ENCODE data around the gene SLC35F6. TPM values are rescaled to one million over a fixed set of nuclear protein-coding genes. Genes with fewer than 3 reads are reported as not detected.
"Not testable (repeated sequence)": the region's sequence is repeated elsewhere in the genome, so short reads cannot be mapped to it uniquely, and the experiment has no call there.

Gene SLC35F6
- total RNA-seq, 1 donor from 2014 or later: 33.0 TPM

DNA sequence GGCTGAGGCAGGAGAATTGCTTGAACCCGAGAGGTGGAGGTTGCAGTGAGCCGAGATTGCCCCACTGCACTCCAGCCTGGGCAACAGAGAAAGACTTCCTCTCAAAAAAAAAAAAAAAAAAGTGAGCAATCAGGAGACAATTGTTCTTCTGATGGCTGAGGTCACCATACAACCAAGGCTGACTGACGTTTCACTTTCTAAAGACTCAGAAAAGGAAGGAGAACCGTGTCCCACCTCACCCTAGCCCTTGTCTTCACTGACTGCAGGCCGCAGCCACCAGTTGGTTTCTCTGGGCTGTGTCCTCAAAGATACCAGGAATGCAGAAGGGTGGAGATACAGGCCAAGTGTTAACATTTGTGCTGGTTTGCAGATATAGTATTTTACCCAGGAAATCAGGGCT, 7.7 kb upstream of the SLC35F6 start:
- no peak for DNase-seq (ENCODE audit: low spot score)

- peak; percentile 70 for DNase-seq (ENCODE audit: low spot score)
These were observed 6.0 kb upstream of the SLC35F6 start for GRCh38 chr2:26757873-26758789.

- no peak for DNase-seq (ENCODE audit: low spot score)
These were observed 5.2 kb upstream of the SLC35F6 start for GRCh38 chr2:26758790-26759321.

DNA sequence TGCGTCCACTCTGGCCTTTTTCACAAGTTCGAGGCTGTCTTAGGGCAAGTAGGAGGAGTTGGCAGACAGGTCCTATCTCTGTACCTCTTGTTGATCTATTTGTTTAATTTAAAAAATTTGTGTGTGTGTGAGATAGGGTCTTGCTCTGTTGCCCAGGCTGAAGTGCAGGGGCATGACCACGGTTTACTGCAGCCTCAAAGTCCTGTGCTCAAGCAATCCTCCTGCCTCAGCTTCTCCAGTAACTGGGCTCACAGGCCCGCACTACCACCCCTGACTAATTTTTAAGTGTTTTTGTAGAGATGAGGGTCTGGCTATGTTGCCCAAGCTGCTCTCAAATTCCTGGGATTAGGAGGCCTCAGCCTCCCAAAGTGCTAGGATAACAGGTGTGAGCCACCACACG, 4.2 kb upstream of the SLC35F6 start:
- DNase-seq (ENCODE audit: low spot score): no peak

- not testable (repeated sequence) for DNase-seq (ENCODE audit: low spot score)
These were observed 3.1 kb upstream of the SLC35F6 start for GRCh38 chr2:26760991-26761390.

DNA sequence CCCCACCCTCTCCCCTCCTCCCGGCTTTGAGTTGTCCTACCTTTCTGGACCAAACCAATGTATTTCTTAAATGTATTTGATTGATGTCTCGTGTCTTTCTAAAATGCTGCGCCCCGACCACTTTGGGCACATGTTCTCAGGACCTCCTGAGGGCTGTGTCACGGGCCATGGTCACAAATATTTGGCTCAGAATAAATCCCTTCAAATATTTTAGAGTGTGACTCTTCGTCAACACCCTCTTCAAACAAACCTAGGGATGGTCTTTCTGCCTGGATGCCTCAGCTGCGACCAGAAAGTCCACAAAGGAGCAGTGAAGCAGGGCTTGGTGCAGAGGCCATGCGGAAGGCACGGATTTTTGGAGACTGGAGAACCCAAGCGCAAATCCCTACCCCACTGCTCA, 1.1 kb upstream of the SLC35F6 start:
- DNase-seq (ENCODE audit: low spot score): no peak

DNA sequence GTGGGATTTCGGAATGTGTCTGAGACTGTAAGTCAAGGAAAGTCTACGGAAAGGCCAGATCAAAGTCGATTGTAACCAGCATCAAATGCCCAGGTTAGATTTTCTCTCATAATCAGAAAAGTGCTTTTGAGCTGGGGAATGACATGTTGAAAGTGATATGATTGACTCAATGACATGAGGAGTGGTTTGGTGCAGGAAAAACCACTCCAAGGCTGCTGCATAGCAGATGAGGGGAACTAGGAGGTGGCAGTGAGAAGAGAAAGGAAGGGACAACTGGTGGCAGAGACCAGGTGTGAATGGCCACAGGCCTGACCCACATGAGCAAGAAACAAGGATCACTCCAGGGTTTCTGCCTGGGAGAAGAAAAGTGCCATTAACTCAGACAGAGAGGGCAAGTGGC, 822 bp downstream of the SLC35F6 start:
- no peak for DNase-seq (ENCODE audit: low spot score)

DNA sequence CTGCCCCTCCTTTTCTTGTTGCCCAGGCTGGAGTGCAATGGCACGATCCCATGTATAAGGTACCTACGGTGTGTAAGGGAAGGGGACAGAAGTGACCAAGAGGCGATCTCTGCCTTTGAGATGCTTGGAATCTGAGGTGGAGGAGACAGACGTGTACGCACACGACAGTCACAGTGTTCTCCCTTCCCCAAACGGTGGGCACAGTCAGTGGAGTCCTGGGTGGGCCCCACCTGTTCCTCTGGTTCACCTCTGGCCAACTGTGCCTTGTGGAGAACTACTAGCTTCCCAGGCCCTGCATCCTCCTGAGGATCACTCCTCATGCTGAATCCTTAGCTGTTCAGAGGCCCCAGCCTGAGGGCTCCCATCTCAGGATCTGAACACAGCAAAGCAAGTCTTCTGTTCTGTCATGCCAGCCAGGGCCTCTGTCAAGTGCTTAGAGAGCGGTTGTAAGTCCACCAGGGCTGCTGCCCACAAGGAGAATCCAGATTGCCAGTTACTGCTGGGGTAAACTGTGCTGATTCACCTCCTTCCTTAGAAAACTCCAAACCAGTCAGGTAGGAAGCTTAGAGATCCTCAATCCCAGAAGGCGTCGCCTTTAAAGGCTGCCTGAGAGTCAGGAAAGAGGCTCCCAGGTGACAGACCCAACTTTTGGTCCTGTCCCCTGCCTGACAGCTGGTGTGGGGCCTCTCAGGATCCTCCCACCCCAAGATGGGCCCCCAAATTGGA, 1.6 kb downstream of the SLC35F6 start:
- DNase-seq (ENCODE audit: low spot score): no peak

DNA sequence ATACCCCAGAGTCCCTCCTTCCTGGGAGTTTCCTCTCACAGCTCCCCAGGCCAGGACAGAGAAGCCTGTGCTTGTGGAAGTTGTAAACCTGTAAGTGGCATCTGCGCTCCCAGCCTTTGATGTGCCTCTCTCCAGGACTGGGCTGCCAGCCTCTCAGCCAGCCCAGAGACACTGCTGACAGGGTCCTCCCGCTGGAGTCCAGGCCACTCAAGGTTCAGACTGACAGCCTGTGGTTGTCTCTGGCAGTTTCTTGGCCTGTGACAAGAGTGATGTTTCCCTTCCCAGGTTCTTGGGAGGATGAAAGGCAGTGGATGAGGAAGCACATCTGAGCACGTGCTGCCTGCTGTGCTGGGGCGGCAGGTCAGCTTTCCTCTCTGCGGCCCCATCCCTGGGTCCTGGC, 3.0 kb downstream of the SLC35F6 start:
- no peak for DNase-seq (ENCODE audit: low spot score)

GRCh38 chr2:26767894-26768487, 3.9 kb downstream of the SLC35F6 start:
- no peak for DNase-seq (ENCODE audit: low spot score)

DNA sequence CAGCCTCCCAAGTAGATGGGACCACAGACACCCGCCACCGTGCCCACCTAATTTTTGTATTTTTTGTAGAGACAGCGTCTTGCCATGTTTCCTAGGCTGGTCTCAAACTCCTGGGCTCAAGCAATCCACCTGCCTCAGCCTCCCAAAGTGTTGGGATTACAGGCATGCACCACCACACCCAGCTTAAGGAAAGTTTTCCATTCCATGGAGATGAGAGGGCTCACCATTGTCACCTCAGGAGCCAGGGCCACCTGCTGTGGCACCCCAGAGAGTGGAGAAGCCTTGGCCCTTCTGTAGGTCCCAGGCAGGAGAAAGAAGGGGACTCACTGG, 4.6 kb downstream of the SLC35F6 start:
- DNase-seq (ENCODE audit: low spot score): no peak

DNA sequence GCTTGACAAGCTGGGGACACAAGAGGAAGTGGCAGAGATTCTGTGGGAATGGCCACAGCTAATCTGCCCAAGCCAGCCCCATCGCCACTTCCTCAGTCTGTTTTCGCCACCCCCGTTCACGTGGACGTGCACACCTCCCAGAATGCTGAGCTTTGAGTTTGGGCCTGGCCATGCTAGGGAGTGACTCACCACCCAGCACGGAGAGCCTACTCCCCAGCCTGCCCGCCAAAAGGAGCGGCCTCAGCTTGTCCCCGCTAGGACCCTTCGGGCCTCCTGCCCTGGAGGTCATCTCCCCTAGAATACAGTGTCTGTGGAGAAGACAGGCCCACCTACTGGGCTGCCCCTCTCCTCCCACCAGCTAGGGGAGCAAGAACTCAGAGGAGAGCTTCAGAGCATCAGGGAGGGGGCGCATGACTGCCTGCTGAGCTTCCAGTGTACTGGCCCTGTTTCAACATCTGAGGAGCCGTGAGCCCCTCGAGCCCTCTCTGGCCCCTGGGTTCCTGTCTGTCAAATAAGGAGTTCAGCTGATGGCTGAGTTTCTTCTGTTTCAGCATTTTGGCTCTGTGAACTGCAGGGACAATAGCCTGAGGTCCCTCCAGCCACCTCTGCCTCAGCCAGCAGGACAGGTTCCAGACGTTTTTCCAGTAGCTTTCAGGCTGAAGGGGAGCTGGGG, 5.1 kb downstream of the SLC35F6 start:
- DNase-seq (ENCODE audit: low spot score): peak; percentile 84

DNA sequence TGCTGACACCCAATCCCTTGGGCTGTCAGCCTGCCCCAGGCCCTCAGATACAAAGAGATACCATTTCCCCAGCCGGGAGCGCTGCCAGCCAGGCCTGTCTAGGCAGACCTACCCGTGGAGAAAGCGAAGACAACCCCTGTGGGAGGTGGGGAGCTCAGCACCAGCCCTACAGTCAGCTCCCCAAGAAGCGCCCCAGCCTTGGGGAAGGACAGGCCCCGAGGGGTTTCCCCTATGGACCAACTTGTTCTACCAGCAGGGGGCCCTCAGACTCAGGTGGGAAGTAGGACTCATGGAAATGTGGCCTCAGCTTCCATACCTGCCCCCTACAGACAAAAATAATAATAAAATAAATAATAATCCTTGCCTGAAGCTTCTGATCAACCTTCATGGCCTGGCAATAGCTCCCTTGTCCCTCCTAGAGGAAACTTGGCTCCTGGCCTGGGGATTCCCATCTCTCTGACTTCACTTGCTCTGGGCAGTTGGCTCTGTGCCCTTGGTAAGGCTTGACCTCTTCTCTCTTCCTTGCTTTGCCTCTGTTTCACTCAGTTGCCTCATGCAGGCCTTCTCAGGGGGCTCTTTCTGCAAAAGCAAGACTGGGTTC, 7.0 kb downstream of the SLC35F6 start:
- peak; percentile 82 for DNase-seq (ENCODE audit: low spot score)

DNA sequence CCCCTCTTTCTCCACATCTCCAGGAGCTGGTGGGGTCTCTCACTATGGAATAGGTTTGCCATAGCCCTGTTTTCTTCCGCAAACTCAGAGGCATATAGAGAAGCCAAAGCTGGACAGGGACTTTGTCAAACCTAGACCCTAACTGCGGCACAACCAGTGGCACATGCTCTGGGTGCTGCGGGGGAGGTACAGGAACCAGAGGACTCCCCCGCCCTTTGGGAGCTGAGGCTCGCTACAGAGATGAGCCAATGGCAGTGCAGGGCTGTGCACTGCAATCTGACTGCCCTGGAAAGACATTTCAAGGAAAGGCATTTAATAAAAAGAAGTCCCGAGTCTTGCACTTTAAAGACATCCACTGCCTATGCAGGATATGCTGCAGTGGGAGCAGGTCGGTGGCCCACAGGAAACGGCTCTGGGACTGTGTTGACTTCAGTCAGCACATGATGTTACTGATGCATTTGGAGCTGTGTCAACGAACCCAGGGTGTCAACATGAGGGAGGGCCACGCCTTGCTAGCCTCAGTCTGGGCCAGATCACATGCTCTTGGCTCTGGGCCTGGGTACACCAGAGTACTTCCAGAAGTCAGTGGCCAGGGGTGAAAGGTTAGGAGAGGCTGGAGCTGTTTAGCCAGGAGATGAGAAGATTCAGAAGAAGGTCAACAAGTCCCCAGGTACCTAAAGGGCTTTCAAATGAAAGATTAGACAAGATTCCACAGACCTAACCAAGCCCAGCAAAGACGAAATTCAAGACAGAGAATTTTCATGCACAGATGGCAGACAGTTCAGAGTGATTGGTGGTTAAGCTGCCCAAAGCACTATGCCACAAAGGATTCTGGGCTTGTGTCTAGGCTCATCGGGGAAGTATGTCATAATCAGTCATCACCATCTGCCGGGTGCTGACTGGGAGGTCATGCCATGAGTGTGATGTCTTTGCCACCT, 8.2 kb downstream of the SLC35F6 start:
- peak; percentile 95 for DNase-seq (ENCODE audit: low spot score)

DNA sequence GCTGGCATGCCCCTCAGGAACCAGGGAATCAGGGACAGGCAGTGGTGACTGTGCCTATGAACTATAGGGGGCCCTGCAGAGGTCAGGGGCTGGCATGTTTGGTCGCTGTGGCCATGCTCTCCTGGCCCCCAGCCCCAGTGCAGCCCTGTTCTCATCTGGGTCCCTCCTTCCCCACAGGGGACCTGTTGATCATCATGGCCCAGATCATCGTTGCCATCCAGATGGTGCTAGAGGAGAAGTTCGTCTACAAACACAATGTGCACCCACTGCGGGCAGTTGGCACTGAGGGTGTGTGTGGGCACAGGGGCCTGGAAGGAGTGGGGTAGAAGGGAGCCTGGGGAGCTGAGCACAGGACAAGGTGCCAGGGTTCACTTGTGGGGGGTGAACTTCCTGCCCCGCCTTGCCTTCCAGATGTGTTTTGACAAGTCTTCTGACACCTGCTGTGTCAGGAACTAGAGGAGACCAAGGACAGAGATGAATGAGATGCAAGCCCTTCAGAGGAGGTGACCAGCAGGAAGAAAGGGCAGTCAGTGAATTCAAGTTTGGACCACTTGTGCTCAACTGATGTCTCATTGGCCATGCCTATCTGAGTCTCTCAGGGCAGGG, 12.2 kb downstream of the SLC35F6 start:
- no peak for DNase-seq (ENCODE audit: low spot score)

GRCh38 chr2:26778098-26778497, 14.0 kb downstream of the SLC35F6 start:
- DNase-seq (ENCODE audit: low spot score): no peak

GRCh38 chr2:26778507-26778906, 14.4 kb downstream of the SLC35F6 start:
- DNase-seq (ENCODE audit: low spot score): no peak

DNA sequence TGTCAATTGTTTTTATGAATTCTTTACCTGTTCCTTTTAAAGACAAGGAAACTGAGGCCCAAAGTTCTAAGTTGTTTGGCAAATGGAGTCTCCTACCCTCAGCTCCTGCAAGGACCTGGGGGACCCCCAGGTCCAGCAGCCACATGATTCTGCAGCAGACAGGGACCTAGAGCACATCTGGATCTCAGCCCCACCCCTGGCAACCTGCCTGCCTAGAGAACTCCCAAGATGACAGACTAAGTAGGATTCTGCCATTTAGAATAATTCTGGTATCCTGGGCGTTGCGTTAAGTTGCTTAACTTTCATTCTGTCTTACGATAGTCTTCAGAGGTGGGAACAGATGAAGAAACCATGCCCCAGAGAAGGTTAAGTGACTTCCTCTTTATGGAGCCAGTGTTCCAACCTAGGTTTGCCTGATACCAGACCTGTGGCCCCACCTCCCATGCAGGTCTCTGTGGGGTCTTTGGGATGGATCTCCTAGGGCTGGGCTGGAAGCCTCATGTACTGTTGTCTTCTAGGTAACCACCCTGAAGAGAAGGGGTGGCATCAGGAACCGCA, 16.2 kb downstream of the SLC35F6 start:
- no peak for DNase-seq (ENCODE audit: low spot score)

GRCh38 chr2:26782876-26783704, 19.0 kb downstream of the SLC35F6 start:
- no peak for DNase-seq (ENCODE audit: low spot score)

Measured in mucosa of gallbladder (tissue), 1 donor.